ENCODE results near the gene LYL1.

GRCh38 chr19:13127811-13128575 lies 25.3 kb upstream of the LYL1 start:
- TF ChIP-seq CEBPB (IDR thresholded peaks at IDR 0.05; ENCODE audit: low read depth, low read length) = no peak
- TF ChIP-seq, protein P1, sequence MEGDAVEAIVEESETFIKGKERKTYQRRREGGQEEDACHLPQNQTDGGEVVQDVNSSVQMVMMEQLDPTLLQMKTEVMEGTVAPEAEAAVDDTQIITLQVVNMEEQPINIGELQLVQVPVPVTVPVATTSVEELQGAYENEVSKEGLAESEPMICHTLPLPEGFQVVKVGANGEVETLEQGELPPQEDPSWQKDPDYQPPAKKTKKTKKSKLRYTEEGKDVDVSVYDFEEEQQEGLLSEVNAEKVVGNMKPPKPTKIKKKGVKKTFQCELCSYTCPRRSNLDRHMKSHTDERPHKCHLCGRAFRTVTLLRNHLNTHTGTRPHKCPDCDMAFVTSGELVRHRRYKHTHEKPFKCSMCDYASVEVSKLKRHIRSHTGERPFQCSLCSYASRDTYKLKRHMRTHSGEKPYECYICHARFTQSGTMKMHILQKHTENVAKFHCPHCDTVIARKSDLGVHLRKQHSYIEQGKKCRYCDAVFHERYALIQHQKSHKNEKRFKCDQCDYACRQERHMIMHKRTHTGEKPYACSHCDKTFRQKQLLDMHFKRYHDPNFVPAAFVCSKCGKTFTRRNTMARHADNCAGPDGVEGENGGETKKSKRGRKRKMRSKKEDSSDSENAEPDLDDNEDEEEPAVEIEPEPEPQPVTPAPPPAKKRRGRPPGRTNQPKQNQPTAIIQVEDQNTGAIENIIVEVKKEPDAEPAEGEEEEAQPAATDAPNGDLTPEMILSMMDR (conservative IDR thresholded peaks at IDR 0.05; ENCODE audit: low read depth, low read length) = no peak
- TF ChIP-seq RAD21 (IDR thresholded peaks at IDR 0.05; ENCODE audit: low read length) = no peak
- TF ChIP-seq POLR2A (IDR thresholded peaks at IDR 0.05; ENCODE audit: low read depth, low read length) = no peak
- TF ChIP-seq MAFK (IDR thresholded peaks at IDR 0.05; ENCODE audit: low read depth, low read length) = no peak
- no peak for TF ChIP-seq MAZ (IDR thresholded peaks at IDR 0.05; ENCODE audit: borderline replicate concordance, low read depth, low read length)
- no peak for TF ChIP-seq SMC3 (IDR thresholded peaks at IDR 0.05; ENCODE audit: low read depth, low read length)
